SK-N-MC (cell line): ENCODE results near the gene USP10.

ENCODE experiments used
- DNase-seq: peaks from one replicate; pipeline ENCODE4 v3.0.0-alpha.2; 2011; ENCODE audit warnings: low read depth, low spot score
- H3K27ac ChIP-seq: fragments of 200-600 bp; sonication (generic); 2 replicates; pipeline ENCODE4 v1.5.1; 2016; ENCODE audit warnings: mixed run types
- H3K36me3 ChIP-seq: fragments of 200-600 bp; sonication (generic); 2 replicates; pipeline ENCODE4 v1.6.1; 2017; ENCODE audit warnings: antibody characterized with exemption, low read length, mixed read lengths; ENCODE audit not compliant: insufficient read depth
- H3K4me3 ChIP-seq: fragments of 200-600 bp; sonication (generic); 2 replicates; pipeline ENCODE4 v1.5.1; 2016
- H3K9ac ChIP-seq: fragments of 200-600 bp; sonication (generic); 2 replicates; pipeline ENCODE4 v1.8.0; 2017; ENCODE audit warnings: mixed run types, mixed read lengths; ENCODE audit not compliant: insufficient read length
- H3K9me3 ChIP-seq: fragments of 200-600 bp; sonication (generic); 2 replicates; pipeline ENCODE4 v1.6.1; 2017; ENCODE audit warnings: low read depth, mild to moderate bottlenecking, antibody characterized with exemption, low read length, moderate library complexity, mixed read lengths
- EZH2 ChIP-seq: fragments of 200-600 bp; sonication (generic); IDR thresholded peaks from one replicate; pipeline ENCODE4 v1.6.1; 2017; ENCODE audit warnings: antibody characterized with exemption
- FOXP2 ChIP-seq: optimal IDR thresholded peaks from 2 replicates; pipeline ENCODE3; 2011; ENCODE audit warnings: mild to moderate bottlenecking, moderate library complexity; ENCODE audit not compliant: insufficient read depth; ENCODE audit errors: extremely low read length, control extremely low read depth
- POLR2AphosphoS5 ChIP-seq: IDR thresholded peaks from 2 replicates; pipeline ENCODE4 v1.6.1; 2012; ENCODE audit warnings: mild to moderate bottlenecking, low read depth, low read length, borderline replicate concordance

The USP10 gene

GRCh38 chr16:84737192-84738011 lies 37.6 kb downstream of the USP10 start:
- no peak overlapping the region for H3K27ac ChIP-seq

GRCh38 chr16:84738255-84739038 lies 38.6 kb downstream of the USP10 start:
- no peak for DNase-seq
- TF ChIP-seq EZH2, result no peak
- TF ChIP-seq POLR2AphosphoS5, result no peak
- no peak for TF ChIP-seq FOXP2
- H3K9ac ChIP-seq, result no peak overlapping the region
- peaks cover 9% of the 10 kb centered on the region for H3K36me3 ChIP-seq
- no peak overlapping the region for H3K27ac ChIP-seq
- H3K9me3 ChIP-seq, result no peaks in the 10 kb centered on the region
- H3K4me3 ChIP-seq, result no peak overlapping the region

More at GRCh38 chr16:84737192-84738011, 37.6 kb downstream of the USP10 start:
- Histone ChIP-seq H3K9ac (no peak overlapping the region), H3K4me3 (no peak overlapping the region), H3K36me3 (peaks cover 9% of the 10 kb centered on the region), H3K9me3 (no peaks in the 10 kb centered on the region)
- TF ChIP-seq FOXP2, result no peak
- TF ChIP-seq POLR2AphosphoS5, result no peak
- TF ChIP-seq EZH2, result no peak
- no peak for DNase-seq

- Histone ChIP-seq H3K9ac (no peak overlapping the region), H3K4me3 (no peak overlapping the region), H3K36me3 (peaks cover 5% of the 10 kb centered on the region), H3K9me3 (no peaks in the 10 kb centered on the region), H3K27ac (no peak overlapping the region)
- DNase-seq, result no peak
- TF ChIP-seq POLR2AphosphoS5, result no peak
- TF ChIP-seq FOXP2, result no peak
- TF ChIP-seq EZH2, result no peak
These were observed 39.7 kb downstream of the USP10 start for GRCh38 chr16:84739349-84740124.

GRCh38 chr16:84740596-84741116 lies 40.9 kb downstream of the USP10 start:
- H3K9me3 ChIP-seq, result no peaks in the 10 kb centered on the region
- TF ChIP-seq FOXP2 (no peak), POLR2AphosphoS5 (no peak), EZH2 (no peak)
- H3K9ac ChIP-seq, result no peak overlapping the region
- H3K4me3 ChIP-seq, result no peak overlapping the region
- no peak overlapping the region for H3K27ac ChIP-seq
- no peak for DNase-seq
- H3K36me3 ChIP-seq, result peaks cover 9% of the 10 kb centered on the region

GRCh38 chr16:84741340-84741830 lies 41.6 kb downstream of the USP10 start:
- no peak for DNase-seq
- Histone ChIP-seq H3K36me3 (peaks cover 14% of the 10 kb centered on the region), H3K4me3 (no peak overlapping the region), H3K9me3 (no peaks in the 10 kb centered on the region), H3K9ac (no peak overlapping the region), H3K27ac (no peak overlapping the region)
- no peak for TF ChIP-seq EZH2
- no peak for TF ChIP-seq POLR2AphosphoS5
- no peak for TF ChIP-seq FOXP2

GRCh38 chr16:84742641-84743092 lies 42.9 kb downstream of the USP10 start:
- Histone ChIP-seq H3K4me3 (no peak overlapping the region), H3K36me3 (peaks cover 14% of the 10 kb centered on the region), H3K9ac (no peak overlapping the region), H3K9me3 (no peaks in the 10 kb centered on the region), H3K27ac (no peak overlapping the region)
- no peak for DNase-seq
- TF ChIP-seq FOXP2 (no peak), POLR2AphosphoS5 (no peak)

GRCh38 chr16:84746231-84746630 lies 46.4 kb downstream of the USP10 start:
- Histone ChIP-seq H3K36me3 (peaks cover 9% of the 10 kb centered on the region; the same call in 1 of the 2 replicates), H3K27ac (no peak overlapping the region), H3K9ac (no peak overlapping the region), H3K9me3 (no peaks in the 10 kb centered on the region), H3K4me3 (no peak overlapping the region)
- TF ChIP-seq POLR2AphosphoS5 (no peak), FOXP2 (no peak), EZH2 (no peak)
- DNase-seq, result no peak
